Measurements from ENCODE around the gene S1PR1.

The S1PR1 gene

GRCh38 chr1:101280942-101281654 lies 44.3 kb downstream of the S1PR1 start:
- Histone ChIP-seq H3K4me2 (ENCODE audit: low read length) (no peak overlapping the region), H2AK5ac (ENCODE audit: low read length) (no peak overlapping the region), H3K36me3 (ENCODE audit: control insufficient read depth in 1 of 2, insufficient read depth in 2 of 2, low read length in 2 of 2) (no peaks in the 10 kb centered on the region), H3K9ac (ENCODE audit: low read length) (no peak overlapping the region), H3K9me3 (ENCODE audit: insufficient read depth, low read depth, low read length) (no peaks in the 10 kb centered on the region), H3K27ac (ENCODE audit: low read depth, low read length) (no peak overlapping the region), H2BK120ac (ENCODE audit: insufficient read depth, low read length, poor library complexity) (no peak overlapping the region), H2BK12ac (ENCODE audit: low read length) (no peak overlapping the region), H3K23ac (ENCODE audit: low read length) (no peak overlapping the region), H4K12ac (ENCODE audit: low read depth, low read length) (no peak overlapping the region), H3K27me3 (ENCODE audit: insufficient read depth, low read length) (no peaks in the 10 kb centered on the region), H3K14ac (ENCODE audit: low read length) (no peak overlapping the region), H3K4ac (ENCODE audit: low read depth, low read length) (no peak overlapping the region), H3K4me3 (ENCODE audit: low read depth, low read length) (no peak overlapping the region), H3K79me2 (ENCODE audit: control insufficient read depth, insufficient read depth, low read length, poor library complexity) (no peaks in the 10 kb centered on the region), H3K18ac (ENCODE audit: low read length) (no peak overlapping the region), H3K4me1 (ENCODE audit: control insufficient read depth in 1 of 2, insufficient read depth in 2 of 2, low read length in 2 of 2) (no peaks in the 10 kb centered on the region), H2AFZ (ENCODE audit: insufficient read depth, low read length, poor library complexity) (no peak overlapping the region), H2BK5ac (ENCODE audit: low read depth, low read length, poor library complexity) (no peak overlapping the region), H4K8ac (ENCODE audit: low read depth, low read length) (no peak overlapping the region), H3K79me1 (ENCODE audit: low read length) (no peaks in the 10 kb centered on the region), H4K91ac (ENCODE audit: low read depth, low read length) (no peak overlapping the region)
- DNase-seq, result no peak
- 100% methylated on average over 1 of the region's 4 CpGs for WGBS (ENCODE audit: extremely low coverage, insufficient coverage, insufficient read length)

GRCh38 chr1:101281751-101282150 lies 44.9 kb downstream of the S1PR1 start:
- H2AFZ ChIP-seq (ENCODE audit: insufficient read depth, low read length, poor library complexity), result no peak overlapping the region
- no peak overlapping the region for H3K4ac ChIP-seq (ENCODE audit: low read depth, low read length)
- no peak overlapping the region for H4K8ac ChIP-seq (ENCODE audit: low read depth, low read length)
- no peaks in the 10 kb centered on the region for H3K9me3 ChIP-seq (ENCODE audit: insufficient read depth, low read depth, low read length)
- DNase-seq, result no peak
- H4K12ac ChIP-seq (ENCODE audit: low read depth, low read length), result no peak overlapping the region
- H3K4me3 ChIP-seq (ENCODE audit: low read depth, low read length), result no peak overlapping the region
- no peaks in the 10 kb centered on the region for H3K36me3 ChIP-seq (ENCODE audit: control insufficient read depth in 1 of 2, insufficient read depth in 2 of 2, low read length in 2 of 2)
- WGBS (ENCODE audit: extremely low coverage, insufficient coverage, insufficient read length), result no CpG with 5 or more reads among the region's 3 CpGs
- no peaks in the 10 kb centered on the region for H3K4me1 ChIP-seq (ENCODE audit: control insufficient read depth in 1 of 2, insufficient read depth in 2 of 2, low read length in 2 of 2)
- no peaks in the 10 kb centered on the region for H3K27me3 ChIP-seq (ENCODE audit: insufficient read depth, low read length)
- H2BK120ac ChIP-seq (ENCODE audit: insufficient read depth, low read length, poor library complexity), result no peak overlapping the region
- H3K9ac ChIP-seq (ENCODE audit: low read length), result no peak overlapping the region
- H3K79me2 ChIP-seq (ENCODE audit: control insufficient read depth, insufficient read depth, low read length, poor library complexity), result no peaks in the 10 kb centered on the region
- no peak overlapping the region for H2BK12ac ChIP-seq (ENCODE audit: low read length)
- no peak overlapping the region for H3K4me2 ChIP-seq (ENCODE audit: low read length)
- H3K79me1 ChIP-seq (ENCODE audit: low read length), result no peaks in the 10 kb centered on the region
- H3K23ac ChIP-seq (ENCODE audit: low read length), result no peak overlapping the region
- no peak overlapping the region for H4K91ac ChIP-seq (ENCODE audit: low read depth, low read length)
- H3K27ac ChIP-seq (ENCODE audit: low read depth, low read length), result no peak overlapping the region
- H3K18ac ChIP-seq (ENCODE audit: low read length), result no peak overlapping the region
- no peak overlapping the region for H2BK5ac ChIP-seq (ENCODE audit: low read depth, low read length, poor library complexity)
- H3K14ac ChIP-seq (ENCODE audit: low read length), result no peak overlapping the region
- no peak overlapping the region for H2AK5ac ChIP-seq (ENCODE audit: low read length)

- Histone ChIP-seq H3K18ac (ENCODE audit: low read length) (no peak overlapping the region), H2BK5ac (ENCODE audit: low read depth, low read length, poor library complexity) (no peak overlapping the region), H4K91ac (ENCODE audit: low read depth, low read length) (no peak overlapping the region), H2BK120ac (ENCODE audit: insufficient read depth, low read length, poor library complexity) (no peak overlapping the region), H3K23ac (ENCODE audit: low read length) (no peak overlapping the region), H2AFZ (ENCODE audit: insufficient read depth, low read length, poor library complexity) (no peak overlapping the region), H3K4ac (ENCODE audit: low read depth, low read length) (no peak overlapping the region), H3K27me3 (ENCODE audit: insufficient read depth, low read length) (no peaks in the 10 kb centered on the region), H3K79me1 (ENCODE audit: low read length) (no peaks in the 10 kb centered on the region), H3K9ac (ENCODE audit: low read length) (no peak overlapping the region), H4K8ac (ENCODE audit: low read depth, low read length) (no peak overlapping the region), H3K4me2 (ENCODE audit: low read length) (no peak overlapping the region), H2BK12ac (ENCODE audit: low read length) (no peak overlapping the region), H4K12ac (ENCODE audit: low read depth, low read length) (no peak overlapping the region), H3K9me3 (ENCODE audit: insufficient read depth, low read depth, low read length) (no peaks in the 10 kb centered on the region), H3K4me3 (ENCODE audit: low read depth, low read length) (no peak overlapping the region), H3K4me1 (ENCODE audit: control insufficient read depth in 1 of 2, insufficient read depth in 2 of 2, low read length in 2 of 2) (no peaks in the 10 kb centered on the region), H3K14ac (ENCODE audit: low read length) (no peak overlapping the region), H3K36me3 (ENCODE audit: control insufficient read depth in 1 of 2, insufficient read depth in 2 of 2, low read length in 2 of 2) (no peaks in the 10 kb centered on the region), H3K27ac (ENCODE audit: low read depth, low read length) (no peak overlapping the region), H2AK5ac (ENCODE audit: low read length) (no peak overlapping the region), H3K79me2 (ENCODE audit: control insufficient read depth, insufficient read depth, low read length, poor library complexity) (no peaks in the 10 kb centered on the region)
- no CpG with 5 or more reads among the region's 10 CpGs for WGBS (ENCODE audit: extremely low coverage, insufficient coverage, insufficient read length)
- no peak for DNase-seq
These were observed 45.7 kb downstream of the S1PR1 start for GRCh38 chr1:101282314-101283038.

GRCh38 chr1:101283443-101283842 lies 46.6 kb downstream of the S1PR1 start:
- H2BK5ac ChIP-seq (ENCODE audit: low read depth, low read length, poor library complexity), result no peak overlapping the region
- no peak overlapping the region for H3K18ac ChIP-seq (ENCODE audit: low read length)
- H3K9ac ChIP-seq (ENCODE audit: low read length), result no peak overlapping the region
- no peak overlapping the region for H2BK120ac ChIP-seq (ENCODE audit: insufficient read depth, low read length, poor library complexity)
- no peak overlapping the region for H3K4ac ChIP-seq (ENCODE audit: low read depth, low read length)
- H3K4me1 ChIP-seq (ENCODE audit: control insufficient read depth in 1 of 2, insufficient read depth in 2 of 2, low read length in 2 of 2), result no peaks in the 10 kb centered on the region
- H4K91ac ChIP-seq (ENCODE audit: low read depth, low read length), result no peak overlapping the region
- H3K27ac ChIP-seq (ENCODE audit: low read depth, low read length), result no peak overlapping the region
- H3K79me1 ChIP-seq (ENCODE audit: low read length), result no peaks in the 10 kb centered on the region
- H3K27me3 ChIP-seq (ENCODE audit: insufficient read depth, low read length), result no peaks in the 10 kb centered on the region
- WGBS (ENCODE audit: extremely low coverage, insufficient coverage, insufficient read length), result no CpG with 5 or more reads among the region's 3 CpGs
- H3K4me3 ChIP-seq (ENCODE audit: low read depth, low read length), result no peak overlapping the region
- H3K9me3 ChIP-seq (ENCODE audit: insufficient read depth, low read depth, low read length), result no peaks in the 10 kb centered on the region
- DNase-seq, result no peak
- H3K14ac ChIP-seq (ENCODE audit: low read length), result no peak overlapping the region
- no peak overlapping the region for H4K12ac ChIP-seq (ENCODE audit: low read depth, low read length)
- H2AFZ ChIP-seq (ENCODE audit: insufficient read depth, low read length, poor library complexity), result no peak overlapping the region
- H3K4me2 ChIP-seq (ENCODE audit: low read length), result no peak overlapping the region
- H3K79me2 ChIP-seq (ENCODE audit: control insufficient read depth, insufficient read depth, low read length, poor library complexity), result no peaks in the 10 kb centered on the region
- no peak overlapping the region for H2AK5ac ChIP-seq (ENCODE audit: low read length)
- no peaks in the 10 kb centered on the region for H3K36me3 ChIP-seq (ENCODE audit: control insufficient read depth in 1 of 2, insufficient read depth in 2 of 2, low read length in 2 of 2)
- H3K23ac ChIP-seq (ENCODE audit: low read length), result no peak overlapping the region
- H2BK12ac ChIP-seq (ENCODE audit: low read length), result no peak overlapping the region
- H4K8ac ChIP-seq (ENCODE audit: low read depth, low read length), result no peak overlapping the region
